ENCODE data around the gene HGFAC. TPM values are rescaled to one million over a fixed set of nuclear protein-coding genes. Genes with fewer than 3 reads are reported as not detected.

Gene HGFAC
- total and polyA plus RNA-seq, 5 donors from 2014 or later, result 0.11 TPM; not detected in 4

- H3K9me3 Mint-ChIP-seq, result peaks cover 0 to 3% (median 0%) of the 10 kb centered on the region in 7 donors
- H3K36me3 Mint-ChIP-seq, result no peaks in the 10 kb centered on the region
- no peak overlapping the region for H3K4me3 ChIP-seq (ENCODE audit: low read depth, low read length)
- H3K27ac ChIP-seq (ENCODE audit: insufficient read depth, low read length, poor library complexity, severe bottlenecking), result no peak overlapping the region
- DNase-seq (no peak), ATAC-seq (ENCODE audit: low read depth in 2 of 2) (no peak)
- H3K27me3 ChIP-seq (ENCODE audit: control insufficient read depth, insufficient read depth, low read length), result no peaks in the 10 kb centered on the region
- peaks cover 17% of the 10 kb centered on the region for H3K27me3 Mint-ChIP-seq
- H3K4me1 Mint-ChIP-seq, result peaks cover 0 to 5% (median 2%) of the 10 kb centered on the region in 4 donors
- H3K4me1 ChIP-seq (ENCODE audit: control insufficient read depth, insufficient read depth, low read length, poor library complexity, severe bottlenecking), result peaks cover 9% of the 10 kb centered on the region
- H3K27ac Mint-ChIP-seq, result no peak overlapping the region
- H3K9me3 ChIP-seq (ENCODE audit: control insufficient read depth in 2 of 2, low read length in 2 of 2), result no peaks in the 10 kb centered on the region
- H3K36me3 ChIP-seq (ENCODE audit: control insufficient read depth, insufficient read depth, low read length), result no peaks in the 10 kb centered on the region
- no peak overlapping the region for H3K4me3 Mint-ChIP-seq
Measured at GRCh38 chr4:3489451-3489962, 47.7 kb downstream of the HGFAC start.

- peak overlapping the region in 1 of 3 donors; percentile 64 for H3K27ac Mint-ChIP-seq
Measured at GRCh38 chr4:3491681-3492405, 50.1 kb downstream of the HGFAC start.

GRCh38 chr4:3492741-3493719, 51.3 kb downstream of the HGFAC start:
- DNase-seq, result no peak
- ATAC-seq (ENCODE audit: low read depth in 2 of 2), result no peak
- Mint-ChIP-seq H3K27me3 (peaks cover 21% of the 10 kb centered on the region), H3K4me3 (no peak overlapping the region), H3K4me1 (no peaks in the 10 kb centered on the region), H3K36me3 (no peaks in the 10 kb centered on the region), H3K9me3 (peaks cover 0 to 1% (median 0%) of the 10 kb centered on the region in 7 donors), H3K27ac (no peak overlapping the region)
- Histone ChIP-seq H3K4me3 (ENCODE audit: low read depth, low read length) (no peak overlapping the region), H3K27me3 (ENCODE audit: control insufficient read depth, insufficient read depth, low read length) (no peaks in the 10 kb centered on the region), H3K9me3 (ENCODE audit: control insufficient read depth in 2 of 2, low read length in 2 of 2) (no peaks in the 10 kb centered on the region), H3K4me1 (ENCODE audit: control insufficient read depth, insufficient read depth, low read length, poor library complexity, severe bottlenecking) (no peaks in the 10 kb centered on the region), H3K36me3 (ENCODE audit: control insufficient read depth, insufficient read depth, low read length) (no peaks in the 10 kb centered on the region), H3K27ac (ENCODE audit: insufficient read depth, low read length, poor library complexity, severe bottlenecking) (no peak overlapping the region)

More at GRCh38 chr4:3491681-3492405, 50.1 kb downstream of the HGFAC start:
- H3K4me1 ChIP-seq (ENCODE audit: control insufficient read depth, insufficient read depth, low read length, poor library complexity, severe bottlenecking), result no peaks in the 10 kb centered on the region
- Mint-ChIP-seq H3K27me3 (peaks cover 21% of the 10 kb centered on the region), H3K36me3 (no peaks in the 10 kb centered on the region), H3K4me3 (no peak overlapping the region), H3K9me3 (peaks cover 0 to 1% (median 0%) of the 10 kb centered on the region in 7 donors), H3K4me1 (no peaks in the 10 kb centered on the region)
- H3K27me3 ChIP-seq (ENCODE audit: control insufficient read depth, insufficient read depth, low read length), result no peaks in the 10 kb centered on the region
- no peaks in the 10 kb centered on the region for H3K36me3 ChIP-seq (ENCODE audit: control insufficient read depth, insufficient read depth, low read length)
- no peaks in the 10 kb centered on the region for H3K9me3 ChIP-seq (ENCODE audit: control insufficient read depth in 2 of 2, low read length in 2 of 2)
- H3K4me3 ChIP-seq (ENCODE audit: low read depth, low read length), result no peak overlapping the region
- H3K27ac ChIP-seq (ENCODE audit: insufficient read depth, low read length, poor library complexity, severe bottlenecking), result no peak overlapping the region
- DNase-seq (no peak), ATAC-seq (ENCODE audit: low read depth in 2 of 2) (no peak)

- Histone ChIP-seq H3K9me3 (ENCODE audit: control insufficient read depth in 2 of 2, low read length in 2 of 2) (no peaks in the 10 kb centered on the region), H3K36me3 (ENCODE audit: control insufficient read depth, insufficient read depth, low read length) (no peaks in the 10 kb centered on the region), H3K27ac (ENCODE audit: insufficient read depth, low read length, poor library complexity, severe bottlenecking) (no peak overlapping the region), H3K4me1 (ENCODE audit: control insufficient read depth, insufficient read depth, low read length, poor library complexity, severe bottlenecking) (no peaks in the 10 kb centered on the region), H3K27me3 (ENCODE audit: control insufficient read depth, insufficient read depth, low read length) (no peaks in the 10 kb centered on the region), H3K4me3 (ENCODE audit: low read depth, low read length) (no peak overlapping the region)
- Mint-ChIP-seq H3K4me1 (no peaks in the 10 kb centered on the region), H3K27me3 (peaks cover 16% of the 10 kb centered on the region), H3K27ac (no peak overlapping the region), H3K4me3 (no peak overlapping the region), H3K9me3 (peaks cover 0 to 1% (median 0%) of the 10 kb centered on the region in 7 donors), H3K36me3 (no peaks in the 10 kb centered on the region)
- DNase-seq, result no peak
- no peak for ATAC-seq (ENCODE audit: low read depth in 2 of 2)
Measured at GRCh38 chr4:3493720-3494461, 52.1 kb downstream of the HGFAC start.

- no peak for ATAC-seq (ENCODE audit: low read depth in 2 of 2)
- no peak for DNase-seq
- Mint-ChIP-seq H3K4me1 (no peaks in the 10 kb centered on the region), H3K36me3 (no peaks in the 10 kb centered on the region), H3K9me3 (peaks cover 0 to 1% (median 0%) of the 10 kb centered on the region in 7 donors), H3K27ac (no peak overlapping the region), H3K27me3 (peaks cover 16% of the 10 kb centered on the region), H3K4me3 (no peak overlapping the region)
- Histone ChIP-seq H3K9me3 (ENCODE audit: control insufficient read depth in 2 of 2, low read length in 2 of 2) (no peaks in the 10 kb centered on the region), H3K4me1 (ENCODE audit: control insufficient read depth, insufficient read depth, low read length, poor library complexity, severe bottlenecking) (no peaks in the 10 kb centered on the region), H3K27ac (ENCODE audit: insufficient read depth, low read length, poor library complexity, severe bottlenecking) (no peak overlapping the region), H3K36me3 (ENCODE audit: control insufficient read depth, insufficient read depth, low read length) (no peaks in the 10 kb centered on the region), H3K27me3 (ENCODE audit: control insufficient read depth, insufficient read depth, low read length) (no peaks in the 10 kb centered on the region), H3K4me3 (ENCODE audit: low read depth, low read length) (no peak overlapping the region)
Measured at GRCh38 chr4:3494462-3494871, 52.7 kb downstream of the HGFAC start.

GRCh38 chr4:3495204-3495975, 53.6 kb downstream of the HGFAC start:
- Histone ChIP-seq H3K4me1 (ENCODE audit: control insufficient read depth, insufficient read depth, low read length, poor library complexity, severe bottlenecking) (no peaks in the 10 kb centered on the region), H3K9me3 (ENCODE audit: control insufficient read depth in 2 of 2, low read length in 2 of 2) (no peaks in the 10 kb centered on the region), H3K27ac (ENCODE audit: insufficient read depth, low read length, poor library complexity, severe bottlenecking) (no peak overlapping the region), H3K4me3 (ENCODE audit: low read depth, low read length) (no peak overlapping the region), H3K36me3 (ENCODE audit: control insufficient read depth, insufficient read depth, low read length) (no peaks in the 10 kb centered on the region), H3K27me3 (ENCODE audit: control insufficient read depth, insufficient read depth, low read length) (no peaks in the 10 kb centered on the region)
- Mint-ChIP-seq H3K4me1 (no peaks in the 10 kb centered on the region), H3K36me3 (no peaks in the 10 kb centered on the region), H3K27me3 (peaks cover 16% of the 10 kb centered on the region), H3K27ac (peak overlapping the region in 2 of 3 donors; percentile 26 to 36), H3K4me3 (no peak overlapping the region), H3K9me3 (peaks cover 0 to 1% (median 0%) of the 10 kb centered on the region in 7 donors)
- no peak for DNase-seq
- ATAC-seq (ENCODE audit: low read depth in 2 of 2), result no peak

- Histone ChIP-seq H3K27me3 (ENCODE audit: control insufficient read depth, insufficient read depth, low read length) (no peaks in the 10 kb centered on the region), H3K9me3 (ENCODE audit: control insufficient read depth in 2 of 2, low read length in 2 of 2) (no peaks in the 10 kb centered on the region), H3K36me3 (ENCODE audit: control insufficient read depth, insufficient read depth, low read length) (no peaks in the 10 kb centered on the region), H3K4me3 (ENCODE audit: low read depth, low read length) (no peak overlapping the region), H3K27ac (ENCODE audit: insufficient read depth, low read length, poor library complexity, severe bottlenecking) (no peak overlapping the region), H3K4me1 (ENCODE audit: control insufficient read depth, insufficient read depth, low read length, poor library complexity, severe bottlenecking) (no peaks in the 10 kb centered on the region)
- H3K4me1 Mint-ChIP-seq, result no peaks in the 10 kb centered on the region
- no peaks in the 10 kb centered on the region for H3K36me3 Mint-ChIP-seq
- no peak for ATAC-seq (ENCODE audit: low read depth in 2 of 2)
- H3K9me3 Mint-ChIP-seq, result peaks cover 0 to 1% (median 0%) of the 10 kb centered on the region in 7 donors
- peaks cover 16% of the 10 kb centered on the region for H3K27me3 Mint-ChIP-seq
- no peak overlapping the region for H3K27ac Mint-ChIP-seq
- no peak for DNase-seq
- H3K4me3 Mint-ChIP-seq, result no peak overlapping the region
Measured at GRCh38 chr4:3496021-3496420, 54.3 kb downstream of the HGFAC start.

Measured in CD4-positive, CD25-positive, alpha-beta regulatory T cell (primary cell).